ENCODE data around the gene C3orf52.
"Not testable (repeated sequence)": the region's sequence is repeated elsewhere in the genome, so short reads cannot be mapped to it uniquely, and the experiment has no call there.

C3orf52 gene, protein sequence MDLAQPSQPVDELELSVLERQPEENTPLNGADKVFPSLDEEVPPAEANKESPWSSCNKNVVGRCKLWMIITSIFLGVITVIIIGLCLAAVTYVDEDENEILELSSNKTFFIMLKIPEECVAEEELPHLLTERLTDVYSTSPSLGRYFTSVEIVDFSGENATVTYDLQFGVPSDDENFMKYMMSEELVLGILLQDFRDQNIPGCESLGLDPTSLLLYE

DNA sequence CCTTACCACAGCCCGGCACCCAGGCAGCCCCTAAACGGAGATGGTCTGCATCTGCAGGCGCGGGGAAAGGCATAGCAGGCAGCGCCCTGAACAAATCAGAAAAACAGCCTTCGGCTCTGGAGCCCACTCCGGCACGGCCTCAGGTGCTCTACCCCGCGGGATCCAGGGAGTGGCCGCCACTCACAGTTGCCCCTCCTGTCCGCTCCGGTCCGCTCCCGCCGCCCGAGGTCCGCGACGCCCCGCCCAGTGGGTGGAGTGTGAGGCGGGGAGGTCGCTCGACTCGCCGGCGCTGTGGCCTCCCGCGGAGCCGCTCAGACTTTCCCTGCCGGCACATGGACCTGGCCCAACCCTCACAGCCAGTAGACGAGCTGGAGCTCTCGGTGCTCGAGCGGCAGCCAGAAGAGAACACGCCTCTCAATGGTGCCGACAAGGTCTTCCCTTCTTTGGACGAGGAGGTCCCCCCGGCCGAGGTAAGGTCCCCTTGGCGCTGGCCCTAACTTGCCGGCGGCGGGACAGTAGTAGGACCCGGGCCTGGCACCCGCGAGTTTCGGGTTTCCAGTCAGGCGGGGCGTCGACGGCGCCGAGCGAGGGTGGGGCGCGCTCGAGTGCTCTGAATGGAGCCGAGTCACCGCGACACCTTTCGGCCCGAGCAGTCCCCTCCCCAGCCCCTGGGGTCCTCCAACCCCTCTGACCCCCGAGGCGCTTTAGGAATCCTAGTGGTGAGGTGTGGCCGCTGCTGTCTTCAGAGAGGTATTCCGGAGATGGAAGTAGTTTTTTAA, at the start of gene C3orf52:
Gene C3orf52 (plus strand): TSS at position 314 of the 779 bp plus-strand sequence. CDS start 19 bp downstream, at position 333.
- DNase-seq = peak; percentile 26

DNA sequence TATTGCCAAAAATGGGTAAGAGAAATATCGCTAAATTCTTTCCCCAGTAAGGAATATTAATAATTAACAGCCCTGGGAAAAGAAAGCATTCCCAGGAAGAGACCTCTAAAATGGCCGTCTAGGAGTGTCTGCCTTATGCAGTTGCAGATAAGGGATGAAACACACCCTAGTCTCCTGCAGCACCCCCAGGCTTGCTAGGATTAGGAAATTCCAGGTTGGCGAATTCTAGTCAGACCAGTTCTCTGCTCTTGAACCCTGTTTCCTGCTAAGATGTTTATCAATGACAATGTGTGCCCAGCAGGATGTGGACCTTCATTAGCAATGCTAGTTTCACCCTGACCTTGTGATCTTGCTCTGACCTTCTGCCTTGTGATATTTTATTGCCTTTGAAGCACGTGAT, 49.0 kb upstream of the C3orf52 start:
- DNase-seq = not testable (repeated sequence)

DNA sequence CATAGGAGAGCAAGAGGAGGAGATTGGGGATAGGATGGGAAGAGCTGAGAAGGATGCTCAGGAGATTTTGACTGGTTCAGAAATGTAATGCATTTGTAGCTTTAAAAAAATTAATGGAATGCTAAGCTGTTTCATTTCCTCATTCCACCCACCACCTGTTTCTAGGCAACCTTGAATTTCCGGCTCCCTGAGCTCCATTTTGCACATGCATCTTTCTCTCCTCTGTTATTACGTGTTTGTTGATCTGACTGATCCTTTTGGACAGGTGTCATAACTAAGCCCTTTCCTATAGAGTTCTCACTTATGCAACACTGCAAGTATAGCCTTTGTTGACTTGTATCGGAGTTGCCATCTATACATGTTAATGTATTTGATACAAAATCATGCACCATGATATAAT, 47.3 kb upstream of the C3orf52 start:
- no peak for DNase-seq

DNA sequence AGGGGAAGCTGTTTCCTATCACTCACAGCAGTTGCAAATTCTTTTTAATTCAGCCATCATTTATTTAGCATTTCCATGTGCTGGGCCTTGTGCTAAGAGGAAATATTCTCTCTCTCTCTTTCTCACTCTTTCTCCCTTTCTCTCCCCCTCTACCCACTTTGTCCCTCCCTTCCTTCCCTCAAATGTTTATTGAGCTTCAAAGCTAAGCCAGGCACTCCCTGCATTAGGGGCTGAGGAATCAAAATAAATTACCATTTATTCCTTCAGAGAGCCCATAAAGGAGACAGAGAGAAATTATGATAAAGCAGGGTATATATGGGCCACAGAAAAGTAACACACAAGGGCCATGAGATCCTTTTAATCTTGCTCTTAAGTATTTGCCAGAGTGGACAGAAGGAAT, 44.9 kb upstream of the C3orf52 start:
- DNase-seq = no peak

DNA sequence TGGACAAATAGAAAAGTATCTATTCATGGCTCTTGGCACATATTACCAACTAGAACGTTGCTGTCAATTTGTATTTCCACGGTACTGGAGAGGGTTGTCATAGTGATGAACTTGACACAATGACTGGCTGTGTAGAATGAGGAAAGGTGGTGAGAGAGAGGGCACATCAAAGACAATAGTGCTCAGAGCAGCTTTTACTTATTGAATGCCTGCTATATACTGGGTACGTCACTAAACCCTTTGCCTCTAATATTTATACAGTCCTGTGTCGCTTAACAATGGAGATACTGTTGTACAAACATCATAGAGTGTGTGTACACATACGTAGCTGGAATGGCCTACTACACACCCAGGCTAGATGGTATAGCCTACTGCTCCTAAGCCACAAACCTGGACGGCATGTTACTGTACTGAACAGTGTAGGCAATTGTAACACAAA, 43.3 kb upstream of the C3orf52 start:
- DNase-seq = peak; percentile 7

DNA sequence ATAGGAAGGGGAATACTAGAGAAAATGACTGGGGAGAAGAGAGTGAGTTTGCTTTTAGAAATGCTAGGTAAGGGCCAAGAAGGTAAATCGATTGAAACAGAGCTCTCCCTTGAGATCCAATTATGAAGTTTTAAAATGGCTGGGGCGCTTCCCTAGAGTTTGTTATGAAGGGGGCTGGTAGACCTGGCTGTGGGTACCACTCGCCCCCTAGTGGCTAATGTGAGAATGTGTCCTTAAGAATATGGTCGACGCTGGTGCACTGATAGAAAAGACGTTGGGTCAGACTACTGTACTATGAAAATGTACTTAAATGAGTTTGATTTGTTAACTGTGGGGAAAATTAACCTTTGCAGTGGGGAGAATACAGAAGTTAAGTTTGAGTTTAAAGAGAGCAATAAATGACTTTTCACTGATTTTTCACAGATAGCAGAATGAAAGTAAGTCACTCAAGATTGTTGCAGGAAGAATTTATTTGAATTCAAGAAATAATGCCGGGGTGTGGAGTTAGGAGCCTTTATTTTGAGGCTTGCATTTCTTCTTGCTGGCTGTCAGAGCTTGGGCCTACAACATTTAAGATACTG, 42.5 kb upstream of the C3orf52 start:
- DNase-seq = peak; percentile 73

DNA sequence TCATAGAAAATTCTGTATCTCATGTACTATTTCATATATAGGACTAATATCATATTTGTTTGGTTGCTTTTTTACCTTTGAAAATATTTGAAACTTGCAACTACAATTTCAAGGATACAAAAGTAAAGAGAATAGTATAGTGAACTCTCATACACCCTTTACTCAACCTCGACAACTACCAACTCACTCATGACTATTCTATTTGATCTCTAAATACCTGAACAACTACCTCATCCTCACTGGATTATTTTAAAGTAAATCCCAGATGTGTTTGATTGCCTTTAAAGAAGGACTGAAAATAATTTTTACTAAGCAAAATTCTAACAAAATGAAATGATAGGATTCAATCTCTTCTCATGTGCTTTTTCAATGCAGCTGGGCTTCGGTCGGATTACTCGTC, 39.6 kb upstream of the C3orf52 start:
- no peak for DNase-seq

DNA sequence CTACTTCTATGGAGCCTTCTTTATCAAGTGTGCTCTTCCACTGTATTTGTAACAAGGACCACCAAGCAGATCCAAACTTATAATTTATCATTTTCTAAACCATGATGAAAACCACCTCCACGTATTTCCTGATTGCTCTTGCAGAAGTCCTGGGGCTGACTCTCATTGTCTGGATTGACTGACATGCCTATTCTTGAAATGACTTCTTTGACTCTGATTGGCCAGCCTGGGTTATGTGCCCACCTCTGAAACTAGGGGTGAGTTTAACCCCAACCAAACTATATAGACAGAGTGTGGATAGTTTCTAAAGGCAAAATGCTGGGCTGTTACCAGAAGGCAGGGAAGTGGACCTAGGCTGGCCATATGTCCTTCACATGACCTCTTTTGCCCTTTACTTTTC, 38.9 kb upstream of the C3orf52 start:
- DNase-seq = no peak

DNA sequence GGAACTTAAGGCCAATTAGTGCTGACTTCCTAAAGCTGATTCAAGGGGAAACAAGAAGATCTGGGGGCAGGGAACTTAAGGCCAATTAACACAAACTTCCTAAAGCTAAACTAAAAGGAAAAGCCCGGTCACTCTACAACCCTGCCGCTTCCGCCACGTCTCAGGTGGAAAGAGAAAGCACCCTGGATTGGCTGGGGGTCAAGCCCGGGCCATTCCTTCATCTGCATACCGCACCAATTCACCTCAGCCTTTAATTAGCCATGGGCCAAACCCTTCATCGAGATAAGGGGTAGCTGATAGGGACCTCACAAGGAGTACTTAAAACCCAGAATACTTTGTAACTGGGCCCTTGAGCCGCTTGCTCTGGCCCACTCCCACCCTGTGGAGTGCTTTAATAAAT, 37.3 kb upstream of the C3orf52 start:
- DNase-seq = no peak

DNA sequence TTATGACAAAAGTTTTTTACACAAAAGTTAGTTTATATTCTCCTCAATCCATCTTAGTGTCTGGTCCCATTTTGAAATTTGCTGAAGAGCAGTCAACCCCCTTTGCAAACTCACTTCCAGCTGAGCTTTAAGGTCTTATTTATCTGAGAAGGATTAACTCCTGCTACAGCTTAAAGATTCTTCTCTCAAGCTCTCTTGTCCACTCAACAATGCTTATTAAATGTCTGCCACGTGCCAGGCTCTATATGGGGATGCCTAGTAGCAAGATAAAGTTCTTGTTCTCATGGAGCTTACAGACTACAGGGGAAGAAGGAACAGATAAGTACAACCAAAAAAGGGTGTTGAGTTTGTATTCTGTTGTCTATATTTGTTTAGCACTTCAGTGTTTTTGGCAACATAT, 33.0 kb upstream of the C3orf52 start:
- no peak for DNase-seq

DNA sequence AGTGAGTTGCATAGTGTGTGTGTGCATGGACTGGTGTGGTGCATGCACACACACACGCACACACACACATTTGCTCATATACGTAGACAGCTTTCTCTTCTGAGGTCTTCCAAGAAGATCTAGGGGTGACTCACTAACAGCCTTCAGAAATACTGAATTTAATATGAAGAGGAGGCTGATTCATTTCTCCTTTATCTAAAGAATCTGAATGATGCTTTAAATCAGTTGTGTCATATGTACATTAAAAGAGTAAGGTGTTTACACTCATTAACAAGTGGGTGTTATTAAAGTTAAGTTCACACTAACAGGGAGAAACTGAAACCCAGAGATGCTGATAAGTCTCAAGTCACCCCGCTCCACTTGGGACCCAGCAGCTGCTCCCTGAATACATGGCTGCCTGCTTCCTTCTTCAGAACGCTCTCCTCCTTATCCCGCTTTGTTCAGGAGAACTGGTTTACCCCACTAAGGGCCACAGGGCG, 29.7 kb upstream of the C3orf52 start:
- DNase-seq = no peak

DNA sequence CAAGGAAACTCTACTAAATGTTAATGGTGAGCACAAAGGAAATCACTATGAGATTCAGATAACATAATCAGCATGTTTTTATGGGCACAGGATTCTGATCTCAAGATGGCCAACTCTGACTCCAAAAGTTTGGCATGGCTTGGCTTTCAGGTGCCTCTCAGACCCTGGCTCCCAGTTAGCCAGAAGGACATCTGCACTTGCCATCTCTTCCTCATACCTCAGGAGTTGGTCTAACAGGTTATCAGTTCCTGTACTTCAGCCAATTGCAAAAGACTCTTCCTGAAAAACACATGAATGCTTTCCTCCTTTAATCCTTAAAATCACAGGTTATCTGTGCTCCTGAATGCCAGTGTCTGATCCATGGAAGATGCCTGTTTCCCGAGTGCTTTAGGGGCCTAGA, 26.7 kb upstream of the C3orf52 start:
- no peak for DNase-seq

DNA sequence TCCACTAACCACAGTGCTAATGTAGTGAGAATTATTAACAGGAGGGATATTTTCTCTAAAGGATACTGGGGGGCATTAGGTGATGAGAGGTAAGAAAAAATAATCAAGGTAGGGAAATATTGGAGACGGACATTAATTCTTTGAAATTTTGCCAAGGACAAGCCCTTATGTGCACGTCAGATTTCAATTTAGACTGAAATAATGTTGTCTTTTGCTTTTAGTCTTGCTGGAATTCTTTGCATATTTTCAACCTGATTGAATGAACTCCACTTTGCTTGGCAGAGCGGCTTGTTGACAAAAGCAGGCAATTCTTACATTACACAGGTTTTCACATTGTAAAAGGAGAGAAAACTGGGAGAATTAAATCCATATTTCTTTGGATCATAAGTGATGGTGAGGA, 25.0 kb upstream of the C3orf52 start:
- DNase-seq = no peak

DNA sequence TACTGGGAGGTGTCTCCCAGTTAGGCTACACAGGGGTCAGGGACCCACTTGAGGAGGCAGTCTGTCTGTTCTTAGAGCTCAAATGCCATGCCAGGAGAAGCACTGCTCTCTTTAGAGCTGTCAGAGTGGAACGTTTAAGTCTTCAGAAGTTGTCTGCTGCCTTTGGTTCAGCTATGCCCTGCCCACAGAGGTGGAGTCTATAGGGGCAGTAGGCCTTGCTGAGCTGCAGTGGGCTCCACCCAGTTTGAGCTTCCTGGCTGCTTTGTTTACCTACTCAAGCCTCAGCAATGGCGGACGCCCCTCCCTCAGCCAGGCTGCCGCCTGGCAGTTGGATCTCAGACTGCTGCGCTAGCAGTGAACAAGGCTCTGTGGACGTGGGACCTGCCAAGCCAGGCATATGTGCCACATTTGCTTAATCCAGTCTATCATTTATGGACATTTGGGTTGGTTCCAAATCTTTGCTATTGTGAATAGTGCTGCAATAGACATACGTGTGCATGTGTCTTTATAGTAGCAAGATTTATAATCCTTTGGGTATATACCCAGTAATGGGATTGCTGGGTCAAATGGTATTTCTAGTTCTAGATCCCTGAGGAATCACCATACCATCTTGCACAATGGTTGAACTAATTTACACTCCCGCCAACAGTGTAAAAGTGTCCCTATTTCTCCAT, 13.7 kb upstream of the C3orf52 start:
- DNase-seq = not testable (repeated sequence)

DNA sequence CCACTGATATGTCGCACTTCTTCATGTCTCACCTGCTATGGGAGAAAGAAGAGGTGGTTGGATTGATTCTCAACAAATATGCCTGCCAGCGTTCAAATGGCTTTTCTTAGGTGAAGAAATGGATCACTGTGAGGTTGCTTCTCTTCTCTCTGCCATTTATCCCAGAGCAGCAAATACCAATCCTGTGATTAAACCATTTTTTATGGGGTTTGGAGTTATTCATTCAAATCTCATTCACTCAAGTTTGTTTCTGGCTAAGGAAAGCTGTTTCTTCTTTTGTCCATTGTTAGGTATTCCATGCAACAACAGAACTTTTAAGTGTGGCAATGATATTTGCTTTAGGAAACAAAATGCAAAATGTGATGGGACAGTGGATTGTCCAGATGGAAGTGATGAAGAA, 12.2 kb upstream of the C3orf52 start:
- no peak for DNase-seq

DNA sequence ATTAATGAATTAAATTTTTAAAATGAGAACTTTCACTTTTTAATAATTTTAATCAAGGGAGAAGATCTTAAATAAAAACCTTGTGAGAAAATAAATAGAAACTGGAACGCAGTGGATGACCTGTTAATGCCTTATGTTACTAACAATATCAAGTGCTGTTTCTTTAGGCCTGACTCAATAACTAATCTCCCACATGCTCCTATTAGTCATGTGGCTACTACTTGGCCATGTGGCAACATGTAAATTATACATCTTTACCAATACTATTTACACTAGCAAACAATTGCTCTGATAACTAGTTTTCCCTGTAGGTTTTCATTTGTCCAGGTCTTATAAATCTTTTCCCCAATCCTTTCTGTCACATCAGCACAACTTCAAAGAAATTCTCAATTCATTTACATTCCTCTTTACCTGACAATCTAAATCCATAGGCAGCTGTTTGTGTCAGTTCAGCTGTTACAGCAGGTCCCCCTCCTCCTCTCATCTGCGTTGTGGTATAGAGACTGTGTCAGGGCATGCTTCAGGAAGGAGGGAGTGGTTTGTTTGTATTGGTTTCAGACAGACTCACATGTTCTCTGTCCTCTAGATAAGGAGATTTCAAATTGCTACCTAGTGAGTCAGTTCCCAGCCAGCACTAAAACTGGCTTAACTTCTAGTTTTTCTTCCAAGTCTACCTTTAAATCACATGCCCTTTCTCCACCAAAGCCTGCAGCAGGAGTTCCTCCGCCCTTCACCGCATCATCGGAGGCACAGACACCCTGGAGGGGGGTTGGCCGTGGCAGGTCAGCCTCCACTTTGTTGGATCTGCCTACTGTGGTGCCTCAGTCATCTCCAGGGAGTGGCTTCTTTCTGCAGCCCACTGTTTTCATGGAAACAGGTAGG, 11.3 kb upstream of the C3orf52 start:
- peak; percentile 41 for DNase-seq

DNA sequence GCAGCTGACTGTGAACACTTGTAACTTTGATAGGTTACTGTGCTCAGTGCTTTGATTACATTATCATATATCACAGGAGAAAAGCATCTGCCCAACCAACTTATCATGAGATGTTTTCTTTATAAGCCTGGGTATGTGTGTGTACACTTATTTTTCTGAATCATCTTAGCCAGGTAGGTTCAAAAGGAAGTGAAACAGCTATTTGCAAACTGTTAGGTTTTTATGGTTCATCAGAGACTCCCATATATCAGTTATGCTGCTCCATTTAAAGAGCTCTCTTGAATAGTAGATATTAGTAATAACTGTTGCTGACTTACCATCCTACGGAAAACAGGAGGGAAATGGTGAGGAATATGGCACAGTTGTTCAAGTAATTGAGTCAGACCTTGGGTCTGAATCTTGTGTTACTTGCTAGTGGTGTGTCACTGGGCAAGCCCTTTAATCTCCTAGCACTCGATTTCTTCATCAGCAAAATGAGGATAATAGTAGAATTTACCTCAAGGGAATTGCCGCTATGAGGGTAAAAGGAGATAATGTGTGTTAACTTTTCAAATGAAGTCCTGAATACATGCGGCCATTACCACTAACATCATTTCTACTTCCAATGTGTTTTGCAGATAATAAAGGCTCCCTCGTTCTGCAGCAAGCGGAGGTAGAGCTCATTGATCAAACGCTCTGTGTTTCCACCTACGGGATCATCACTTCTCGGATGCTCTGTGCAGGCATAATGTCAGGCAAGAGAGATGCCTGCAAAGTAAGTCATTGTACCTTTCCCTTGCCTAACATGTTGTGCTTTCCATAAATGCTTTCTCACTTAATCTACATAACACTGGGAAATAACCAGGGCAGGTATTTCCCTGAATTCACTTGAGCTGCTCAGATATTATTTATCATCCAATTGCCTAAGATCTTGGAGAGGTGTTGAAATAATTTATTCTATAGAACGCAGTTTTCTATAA, 7.8 kb upstream of the C3orf52 start:
- DNase-seq = no peak

DNA sequence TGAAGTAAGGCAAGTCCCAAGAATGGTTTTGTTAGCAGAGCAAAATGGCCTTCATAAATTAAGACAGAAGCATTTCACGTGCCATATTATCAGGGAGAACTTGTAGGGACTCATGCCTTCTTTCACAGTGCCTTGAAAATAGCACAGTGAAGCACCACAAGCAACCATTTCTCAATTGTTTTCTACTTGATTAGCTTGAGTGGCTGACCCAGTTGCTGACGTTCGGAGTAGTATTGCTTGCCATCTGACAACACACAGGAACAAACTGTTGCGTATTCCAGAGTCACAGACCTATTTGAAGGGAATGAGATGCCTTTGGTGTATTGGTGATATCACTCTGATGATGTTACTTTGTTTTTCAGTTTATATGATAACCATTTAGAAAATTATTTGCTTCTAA, 3.0 kb upstream of the C3orf52 start:
- no peak for DNase-seq

DNA sequence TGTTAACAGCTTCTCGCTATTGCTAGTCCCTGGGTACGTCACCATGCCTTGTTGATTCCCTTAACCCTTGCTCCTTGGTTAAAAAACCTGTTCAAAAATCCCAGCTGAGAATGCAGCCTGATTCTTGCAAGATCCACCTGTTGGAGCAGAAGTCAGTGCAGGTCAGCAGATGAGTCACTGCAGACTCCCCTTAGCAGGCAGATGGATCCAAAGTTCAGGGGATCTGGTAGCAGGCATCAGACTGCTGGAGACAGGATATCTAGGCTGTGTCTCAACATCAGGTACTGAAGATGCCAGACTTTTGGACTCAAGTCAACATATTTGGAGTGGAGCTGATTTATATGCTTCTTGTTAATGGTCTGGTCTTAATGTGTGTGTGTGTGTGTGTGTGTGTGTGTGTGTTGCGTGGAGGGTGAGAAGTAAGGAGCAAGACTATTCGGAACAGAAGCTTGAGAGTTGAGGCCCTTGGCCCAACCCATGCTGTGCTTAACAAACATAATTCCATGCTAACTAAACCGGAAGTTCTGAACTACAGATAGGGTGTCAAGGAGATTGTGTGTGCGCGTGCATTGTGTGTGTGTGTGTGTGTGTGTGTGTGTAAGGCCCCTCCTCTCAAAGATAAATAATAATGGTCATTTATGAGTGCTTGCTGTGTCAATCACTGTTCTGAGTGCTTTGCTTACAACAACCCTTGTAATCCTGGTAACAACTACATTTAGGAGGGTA, 1.0 kb upstream of the C3orf52 start:
- DNase-seq = no peak

DNA sequence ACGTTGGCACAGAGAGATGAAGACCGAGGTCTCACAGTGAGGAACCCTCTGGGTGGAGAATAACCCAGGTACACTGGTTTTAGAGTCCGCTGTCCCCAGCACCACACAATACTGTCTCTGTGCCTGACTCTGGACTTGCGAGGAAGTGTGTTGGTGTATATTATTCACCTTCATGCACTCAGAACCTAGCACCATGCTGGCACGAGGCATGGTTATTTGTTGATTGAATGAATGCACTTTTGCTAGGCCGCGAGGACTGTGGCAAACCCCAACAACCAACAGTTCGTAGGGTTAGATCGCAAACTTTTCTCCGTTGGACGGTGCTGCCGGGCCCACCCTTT, 484 bp upstream of the C3orf52 start:
- DNase-seq = no peak
